ENCODE measurements around the gene GDI2.
"Not testable (repeated sequence)": the region's sequence is repeated elsewhere in the genome, so short reads cannot be mapped to it uniquely, and the experiment has no call there.

- not testable (repeated sequence) for TF ChIP-seq POLR2A, CTCF (IDR thresholded peaks at IDR 0.05)
Observed at GRCh38 chr10:5808783-5809392, 4.3 kb downstream of the GDI2 start.

Measured in adrenal gland (tissue), 5 donors.